Transverse colon (tissue), 3 donors: ENCODE data around the gene UBE3A.

ENCODE experiments used
- CTCF ChIP-seq, 5 experiments: fragments of 200-600 bp in 3 of 5; fragments of 450-650 bp in 2 of 5; sonication (generic) in 3 of 5; IDR thresholded peaks; 1 replicate in 2 of 5; 2 replicates in 3 of 5; pipeline ENCODE4 v1.5.1; 2016 to 2017; ENCODE audit warnings: antibody characterized with exemption in 5 of 5, inconsistent platforms in 3 of 5, mild to moderate bottlenecking in 2 of 5, moderate library complexity in 1 of 5
- POLR2A ChIP-seq: fragments of 450-650 bp; IDR thresholded peaks from one replicate; pipeline ENCODE4 v1.6.1; 2016; ENCODE audit warnings: antibody characterized with exemption, mild to moderate bottlenecking, moderate library complexity

GRCh38 chr15:25431836-25432561, 6.8 kb downstream of the UBE3A start:
- no peak for TF ChIP-seq POLR2A
- TF ChIP-seq CTCF (IDR thresholded peaks at IDR 0.05), result no peak
